T-cell (primary cell): ENCODE measurements around the gene TCF19. TPM values are rescaled to one million over a fixed set of nuclear protein-coding genes. Genes with fewer than 3 reads are reported as not detected.

Source experiments
- ATAC-seq, 4 experiments: fragments of 200-7000 bp in 3 of 4; fragments of 150-1000 bp in 1 of 4; cut with Tn5 transposase; replicated peaks in 1 of 4; 1 replicate in 3 of 4; 2 replicates in 1 of 4; pipeline ENCODE4 v1.10.0; 2021; ENCODE audit warnings: moderate library complexity in 3 of 4, mild to moderate bottlenecking in 2 of 4, moderate number of reproducible peaks in 1 of 4
- CTCF ChIA-PET, 2 donors: fragments of 300-600 bp; sonication (Branson Sonifier 250); formaldehyde crosslinking; loops; one replicate each; lab custom pipeline; 2022; ENCODE audit warnings: antibody characterized with exemption in 2 of 2; lab: Charles Lee
- POLR2A ChIA-PET, 2 donors: fragments of 300-600 bp; sonication (Branson Sonifier 250); formaldehyde crosslinking; loops; one replicate each; lab custom pipeline; 2022; ENCODE audit warnings: antibody characterized with exemption in 2 of 2; lab: Charles Lee
- DNase-seq, 35 experiments: peaks; one replicate each; pipeline versions ENCODE4 v3.0.0 to v3.0.0-alpha.2; 2013 to 2023
- H3K27ac ChIP-seq: one replicate; pipeline ENCODE4 v1.5.1; 2013; ENCODE audit warnings: low read length
- H3K27me3 ChIP-seq, 2 experiments: replicated peaks in 1 of 2; 1 replicate in 1 of 2; 2 replicates in 1 of 2; pipeline versions ENCODE4 v1.6.1 to v1.7.0; 2013; ENCODE audit warnings: low read length in 1 of 2, mixed read lengths in 1 of 2; ENCODE audit not compliant: control insufficient read depth in 2 of 2, insufficient read depth in 2 of 2; ENCODE audit errors: extremely low read depth in 1 of 2
- H3K36me3 ChIP-seq, 2 donors: 1 replicate in 1 of 2; 2 replicates in 1 of 2; pipeline versions ENCODE4 v1.6.1 to v1.7.0; 2013; ENCODE audit warnings: low read length in 1 of 2; ENCODE audit not compliant: control insufficient read depth in 2 of 2, insufficient read depth in 1 of 2; ENCODE audit errors: extremely low read depth in 1 of 2
- H3K4me1 ChIP-seq, 2 experiments: 1 replicate in 1 of 2; 2 replicates in 1 of 2; pipeline versions ENCODE4 v1.6.1 to v1.7.0; 2013; ENCODE audit warnings: low read length in 2 of 2, mixed read lengths in 1 of 2; ENCODE audit not compliant: insufficient read depth in 2 of 2, control insufficient read depth in 1 of 2; ENCODE audit errors: extremely low read depth in 1 of 2
- H3K4me3 ChIP-seq, 2 donors: 1 replicate in 1 of 2; 2 replicates in 1 of 2; pipeline versions ENCODE4 v1.5.1 to v1.7.0; 2013; ENCODE audit warnings: mild to moderate bottlenecking in 2 of 2, low read length in 1 of 2, moderate library complexity in 1 of 2; ENCODE audit not compliant: control insufficient read depth in 1 of 2; ENCODE audit errors: extremely low read depth in 1 of 2
- H3K9me3 ChIP-seq: 2 replicates; pipeline ENCODE4 v1.7.0; 2013
- H3K27ac Mint-ChIP-seq, 2 donors: one replicate each; pipeline ENCODE4 v1.8.0; 2020 to 2021; ENCODE audit warnings: mild to moderate bottlenecking in 2 of 2, mixed read lengths in 2 of 2
- H3K27me3 Mint-ChIP-seq, 2 donors: one replicate each; pipeline ENCODE4 v1.8.0; 2021 to 2022; ENCODE audit warnings: mixed read lengths in 2 of 2
- H3K36me3 Mint-ChIP-seq: one replicate; pipeline ENCODE4 v1.8.0; 2021; ENCODE audit warnings: mixed read lengths
- H3K4me1 Mint-ChIP-seq, 3 donors: one replicate each; pipeline ENCODE4 v1.8.0; 2020 to 2022; ENCODE audit warnings: mixed read lengths in 3 of 3, mild to moderate bottlenecking in 1 of 3
- H3K4me3 Mint-ChIP-seq, 3 donors: one replicate each; pipeline ENCODE4 v1.8.0; 2020 to 2022; ENCODE audit warnings: mild to moderate bottlenecking in 3 of 3, mixed read lengths in 3 of 3, moderate library complexity in 3 of 3
- H3K9me3 Mint-ChIP-seq, 3 donors: one replicate each; pipeline ENCODE4 v1.8.0; 2020 to 2022; ENCODE audit warnings: mixed read lengths in 3 of 3
- WGBS: methylation state at CpG from one replicate; pipeline ENCODE4 v1.1.5; 2013; ENCODE audit warnings: missing lambda C conversion rate; ENCODE audit not compliant: insufficient coverage; 5-methylcytosine and 5-hydroxymethylcytosine counted together
- total RNA-seq, 35 experiments: library from RNA in 6 of 35; stranded (reverse) in 6 of 35; fragments of 120-200 nt in 1 of 35; gene quantifications; one replicate each; pipeline versions ENCODE4 v1.2.1 to v1.2.4 and lab custom pipeline; 2013 to 2026

The TCF19 gene
- total RNA-seq, 5 donors from 2014 or later (not counting 1 experiment from before 2014, with no cell fraction given) = 5.9 to 10.8 (median 9.6) TPM

DNA sequence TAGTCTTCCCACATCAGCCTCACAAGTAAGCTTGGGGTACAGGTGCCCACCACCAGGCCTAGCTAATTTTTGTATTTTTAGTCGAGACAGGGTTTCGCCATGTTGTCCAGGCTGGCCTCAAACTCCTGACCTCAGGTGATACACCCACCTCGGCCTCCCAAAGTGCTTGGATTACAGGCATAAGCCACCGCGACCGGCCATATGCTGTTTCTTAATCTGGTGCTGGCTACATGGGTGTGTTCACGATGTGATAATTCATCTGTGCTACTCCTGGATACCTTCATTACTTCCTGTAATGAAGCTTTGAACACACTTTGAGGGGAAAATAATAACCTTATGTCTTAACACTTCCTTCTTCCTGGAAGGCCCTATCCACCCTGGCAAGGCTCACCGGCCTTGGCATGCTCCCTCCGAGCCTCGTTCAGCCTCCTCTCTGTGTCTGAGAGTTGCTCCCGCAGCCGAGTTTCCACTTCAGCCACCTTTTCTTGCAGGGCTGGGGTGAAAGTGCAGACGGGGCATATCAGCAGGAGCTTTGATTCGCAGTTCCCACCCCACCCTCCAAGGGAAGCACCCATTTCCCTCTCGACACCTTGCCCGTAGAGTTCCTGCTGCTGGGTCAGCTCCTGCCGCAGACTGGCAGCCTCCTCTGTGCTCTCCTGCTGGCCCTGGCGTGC, 14.0 kb upstream of the TCF19 start:
- CTCF ChIA-PET = interaction anchor here in 1 of 2 donors (0.7 kb wide), 1 partner anchor 537 kb away, joined by 3 read pairs; no protein-coding TSS in a partner anchor
- no peaks in the 10 kb centered on the region for H3K4me1 Mint-ChIP-seq
- DNase-seq = no peak
- WGBS = 96% methylated on average over 14 of the region's 18 CpGs
- no peaks in the 10 kb centered on the region for H3K4me1 ChIP-seq
- no peak overlapping the region for H3K4me3 ChIP-seq
- ATAC-seq = no peak
- H3K27me3 Mint-ChIP-seq = no peaks in the 10 kb centered on the region
- H3K36me3 ChIP-seq = peaks cover 7 to 12% of the 10 kb centered on the region in 2 donors
- H3K9me3 Mint-ChIP-seq = no peaks in the 10 kb centered on the region
- H3K4me3 Mint-ChIP-seq = no peak overlapping the region
- no peaks in the 10 kb centered on the region for H3K27me3 ChIP-seq
- peaks cover 17% of the 10 kb centered on the region for H3K36me3 Mint-ChIP-seq
- H3K27ac ChIP-seq = no peak overlapping the region
- POLR2A ChIA-PET = no interaction called here
- H3K9me3 ChIP-seq = no peaks in the 10 kb centered on the region
- no peak overlapping the region for H3K27ac Mint-ChIP-seq

DNA sequence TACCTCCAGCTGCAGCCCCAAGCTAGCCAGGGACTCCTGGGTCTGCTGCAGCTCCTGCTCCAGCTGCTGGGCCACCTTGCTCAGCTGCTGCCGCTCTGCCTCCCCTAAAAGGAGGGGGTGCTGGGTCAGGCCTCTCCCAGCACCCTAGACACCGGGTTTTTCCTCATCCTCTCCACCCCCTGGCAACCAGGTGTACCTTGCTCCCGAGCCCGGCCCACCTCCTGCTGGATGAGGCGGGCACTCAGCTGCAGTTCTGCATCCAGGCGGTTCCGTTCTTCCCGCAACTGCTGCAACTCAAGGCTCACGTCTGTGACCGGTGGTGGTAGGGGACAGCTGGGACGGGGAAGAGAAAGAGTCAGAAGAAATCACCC, 13.4 kb upstream of the TCF19 start:
- ATAC-seq = no peak
- DNase-seq = no peak
- Histone ChIP-seq H3K27me3 (no peaks in the 10 kb centered on the region), H3K36me3 (peaks cover 10 to 13% of the 10 kb centered on the region in 2 donors), H3K27ac (no peak overlapping the region), H3K4me1 (no peaks in the 10 kb centered on the region), H3K4me3 (no peak overlapping the region), H3K9me3 (no peaks in the 10 kb centered on the region)
- no peak overlapping the region for H3K4me3 Mint-ChIP-seq
- POLR2A ChIA-PET = no interaction called here
- H3K4me1 Mint-ChIP-seq = no peaks in the 10 kb centered on the region
- H3K36me3 Mint-ChIP-seq = peaks cover 21% of the 10 kb centered on the region
- no peaks in the 10 kb centered on the region for H3K27me3 Mint-ChIP-seq
- no peak overlapping the region for H3K27ac Mint-ChIP-seq
- CTCF ChIA-PET = no interaction called here
- WGBS = 86% methylated on average over 7 of the region's 11 CpGs
- H3K9me3 Mint-ChIP-seq = no peaks in the 10 kb centered on the region

DNA sequence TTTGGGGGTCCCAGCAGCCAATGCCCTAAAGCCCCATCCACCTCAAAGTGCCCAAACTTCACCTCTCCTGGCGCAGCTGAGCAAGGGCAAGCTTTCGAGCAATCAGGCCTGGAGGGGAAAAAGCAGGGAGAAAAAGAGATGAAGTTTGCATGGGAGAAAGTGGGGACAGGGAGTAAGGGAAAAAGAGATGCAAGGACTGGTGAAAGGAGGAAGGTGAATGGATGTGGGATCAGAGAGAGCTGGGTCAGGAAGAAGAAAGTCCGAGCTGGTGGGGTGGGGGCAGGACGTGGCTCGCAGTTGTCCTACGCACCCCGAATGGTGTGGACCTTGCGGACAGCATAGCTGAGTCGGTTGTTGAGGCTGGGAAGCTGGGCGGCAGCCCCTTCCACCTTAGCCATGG, 13.0 kb upstream of the TCF19 start:
- CTCF ChIA-PET = no interaction called here
- no peaks in the 10 kb centered on the region for H3K4me1 Mint-ChIP-seq
- Histone ChIP-seq H3K27me3 (no peaks in the 10 kb centered on the region), H3K27ac (no peak overlapping the region), H3K4me1 (no peaks in the 10 kb centered on the region), H3K9me3 (no peaks in the 10 kb centered on the region), H3K36me3 (peaks cover 12 to 15% of the 10 kb centered on the region in 2 donors), H3K4me3 (no peak overlapping the region)
- peaks cover 23% of the 10 kb centered on the region for H3K36me3 Mint-ChIP-seq
- no peak overlapping the region for H3K27ac Mint-ChIP-seq
- no peak overlapping the region for H3K4me3 Mint-ChIP-seq
- no peak for DNase-seq
- ATAC-seq = no peak
- H3K9me3 Mint-ChIP-seq = no peaks in the 10 kb centered on the region
- no peaks in the 10 kb centered on the region for H3K27me3 Mint-ChIP-seq
- 98% methylated on average over 9 of the region's 10 CpGs for WGBS
- POLR2A ChIA-PET = no interaction called here

DNA sequence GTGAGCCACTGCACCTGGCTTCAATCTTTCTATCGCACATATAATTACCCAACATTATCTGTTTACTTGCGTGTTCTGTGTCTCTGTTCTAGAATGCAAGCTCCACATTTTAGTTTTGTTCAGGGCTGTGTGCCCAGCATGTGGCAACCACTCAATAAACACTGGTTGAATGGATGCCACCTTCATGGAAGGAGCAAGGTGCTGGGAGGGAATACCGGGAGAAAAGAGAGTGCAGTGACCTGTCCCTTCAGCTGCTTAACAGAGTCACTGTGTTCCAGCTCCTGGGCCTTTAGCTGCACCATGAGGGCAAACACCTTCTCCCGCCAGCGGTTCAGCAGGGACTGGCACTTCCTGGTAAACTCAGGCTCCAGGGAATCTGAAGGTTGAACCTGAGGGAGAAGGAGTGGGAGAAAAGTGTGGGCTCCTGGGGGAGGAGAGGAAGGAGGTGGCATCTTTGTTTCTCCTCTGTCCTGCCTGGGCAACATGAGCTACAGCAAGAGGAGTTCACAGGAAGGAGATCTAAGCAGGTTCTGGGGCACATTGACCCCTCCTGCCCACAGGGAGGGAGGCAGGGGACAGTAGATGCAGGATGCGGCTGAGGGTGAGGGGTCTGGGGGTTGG, 8.5 kb upstream of the TCF19 start:
- H3K36me3 ChIP-seq = peaks cover 5 to 13% of the 10 kb centered on the region in 2 donors
- Mint-ChIP-seq H3K27me3 (no peaks in the 10 kb centered on the region), H3K9me3 (no peaks in the 10 kb centered on the region), H3K4me3 (no peak overlapping the region), H3K4me1 (no peaks in the 10 kb centered on the region), H3K36me3 (peaks cover 42% of the 10 kb centered on the region), H3K27ac (no peak overlapping the region)
- no peak overlapping the region for H3K4me3 ChIP-seq
- no peak for ATAC-seq
- ChIA-PET POLR2A (no interaction called here), CTCF (no interaction called here)
- H3K4me1 ChIP-seq = no peaks in the 10 kb centered on the region
- H3K27me3 ChIP-seq = no peaks in the 10 kb centered on the region
- WGBS = 91% methylated on average over 4 of the region's 6 CpGs
- H3K27ac ChIP-seq = no peak overlapping the region
- DNase-seq = no peak
- H3K9me3 ChIP-seq = no peaks in the 10 kb centered on the region

DNA sequence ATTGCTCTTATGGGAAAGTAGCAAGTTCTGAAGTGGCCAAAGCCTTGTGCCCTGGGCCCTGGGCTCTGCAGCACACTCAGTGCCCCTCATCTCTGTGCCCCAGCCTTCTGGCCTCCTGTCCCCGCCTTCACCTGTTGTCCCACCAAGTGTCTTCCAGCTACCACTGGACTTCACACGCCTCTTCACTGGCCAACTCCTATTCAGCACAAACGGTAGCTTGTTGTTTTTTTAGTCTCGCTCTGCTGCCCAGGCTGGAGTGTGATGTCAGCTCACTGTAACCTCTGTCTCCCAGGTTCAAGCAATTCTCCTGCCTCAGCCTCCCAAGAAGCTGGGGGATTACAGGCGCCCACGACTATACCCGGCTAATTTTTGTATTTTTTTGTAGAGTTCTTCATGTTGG, 5.6 kb upstream of the TCF19 start:
- Mint-ChIP-seq H3K4me3 (no peak overlapping the region), H3K27ac (peak overlapping the region in 1 of 2 donors; percentile 8), H3K4me1 (peaks cover 8 to 9% (median 9%) of the 10 kb centered on the region in 3 donors), H3K36me3 (peaks cover 42% of the 10 kb centered on the region), H3K27me3 (no peaks in the 10 kb centered on the region), H3K9me3 (no peaks in the 10 kb centered on the region)
- Histone ChIP-seq H3K9me3 (no peaks in the 10 kb centered on the region), H3K4me1 (peaks cover 2 to 7% of the 10 kb centered on the region in 2 experiments), H3K4me3 (no peak overlapping the region), H3K36me3 (peaks cover 3 to 7% of the 10 kb centered on the region in 2 donors), H3K27ac (no peak overlapping the region), H3K27me3 (no peaks in the 10 kb centered on the region)
- ChIA-PET CTCF (interaction anchor here in 1 of 2 donors (0.6 to 0.7 kb wide), 2 partner anchors 75 to 246 kb away, joined by 3 to 4 read pairs; no protein-coding TSS in a partner anchor), POLR2A (interaction anchor here in 1 of 2 donors (0.7 kb wide), 1 partner anchor 266 kb away, joined by 5 read pairs; no protein-coding TSS in a partner anchor)
- 90% methylated on average over 4 of the region's 7 CpGs for WGBS
- DNase-seq (no peak), ATAC-seq (no peak)

DNA sequence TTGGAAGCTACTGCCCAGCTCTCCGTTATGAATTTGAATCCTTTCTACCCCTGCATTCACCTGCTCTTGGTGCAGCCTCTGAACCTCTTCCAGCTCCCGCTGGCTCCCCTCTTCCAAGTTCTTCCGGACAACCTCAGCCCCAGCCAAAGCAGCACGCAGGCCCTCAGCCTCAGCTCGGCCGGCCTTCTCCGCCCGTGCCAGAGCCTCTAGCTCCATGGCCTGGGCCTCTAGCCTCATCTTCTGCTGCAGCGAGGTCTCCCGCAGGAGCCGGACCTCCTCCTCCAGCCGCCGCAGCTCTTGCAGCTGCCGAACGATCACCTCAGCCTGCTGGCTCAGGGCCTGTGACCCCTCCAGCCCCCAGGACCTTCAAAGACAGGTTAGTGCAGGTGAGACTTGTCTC, 4.0 kb upstream of the TCF19 start:
- H3K36me3 ChIP-seq = peaks cover 3 to 7% of the 10 kb centered on the region in 2 donors
- peaks cover 21 to 24% (median 23%) of the 10 kb centered on the region in 3 donors for H3K4me1 Mint-ChIP-seq
- WGBS = 95% methylated on average over 10 of the region's 15 CpGs
- ATAC-seq (no peak), DNase-seq (no peak)
- H3K27ac Mint-ChIP-seq = no peak overlapping the region
- no peak overlapping the region for H3K27ac ChIP-seq
- peaks cover 7 to 18% of the 10 kb centered on the region in 2 experiments for H3K4me1 ChIP-seq
- H3K9me3 ChIP-seq = no peaks in the 10 kb centered on the region
- H3K4me3 Mint-ChIP-seq = no peak overlapping the region
- H3K27me3 ChIP-seq = no peaks in the 10 kb centered on the region
- H3K4me3 ChIP-seq = no peak overlapping the region
- H3K27me3 Mint-ChIP-seq = no peaks in the 10 kb centered on the region
- no peaks in the 10 kb centered on the region for H3K9me3 Mint-ChIP-seq
- ChIA-PET POLR2A (no interaction called here), CTCF (interaction anchor here in 1 of 2 donors (0.6 kb wide), 1 partner anchor 337 kb away, joined by 4 read pairs; no protein-coding TSS in a partner anchor)
- H3K36me3 Mint-ChIP-seq = peaks cover 42% of the 10 kb centered on the region
